Measurements from ENCODE around the gene USP27X. TPM values are rescaled to one million over a fixed set of nuclear protein-coding genes. Genes with fewer than 3 reads are reported as not detected.
A peak's percentile ranks its signal among the peaks of the same experiment; 100 is the strongest.

The USP27X gene
- 1 to 10 TPM; 1.7 to 1.9 TPM for total RNA-seq

- no peaks in the 10 kb centered on the region for H3K27me3 Mint-ChIP-seq (ENCODE audit: low read depth)
- H3K4me1 Mint-ChIP-seq (ENCODE audit: low read depth): peaks cover 32% of the 10 kb centered on the region
- H3K27ac Mint-ChIP-seq: peak within 1 kb of the TSS; percentile 76
- H3K36me3 Mint-ChIP-seq (ENCODE audit: low read depth): peaks cover 1% of the 10 kb centered on the region
- DNase-seq: peak; percentile 77
- H3K4me3 Mint-ChIP-seq: peak within 1 kb of the TSS; percentile 74
- H3K9me3 Mint-ChIP-seq: no peaks in the 10 kb centered on the region
- CTCF ChIA-PET: interaction anchor here (0.6 to 3.3 kb wide), 4 partner anchors 40 to 979 kb away, joined by 3 to 16 read pairs (median 6); partner anchors contain the start of gene CLCN5
- intact Hi-C loops (cut with micrococcal nuclease): loop anchor here (1.0 to 5.0 kb wide), 5 partner anchors 43 to 947 kb away; partner anchors contain the start of genes CLCN5, GPKOW and PRICKLE3
These were observed at the start of gene USP27X for GRCh38 chrX:49878834-49879655. Gene USP27X (plus strand): TSS chrX:49879484. CDS start chrX:49880308, 824 bp downstream.

- CTCF ChIA-PET: interaction anchor here (0.8 to 1.8 kb wide), 7 partner anchors 14 to 545 kb away, joined by 3 to 8 read pairs (median 4); partner anchors contain the start of genes CLCN5 and USP27X
- DNase-seq: peak; percentile 36
These were observed 40.9 kb upstream of the USP27X start for GRCh38 chrX:49838374-49838773.

GRCh38 chrX:49840679-49841078, 38.6 kb upstream of the USP27X start:
- Mint-ChIP-seq H3K9me3 (no peaks in the 10 kb centered on the region), H3K27me3 (ENCODE audit: low read depth) (no peaks in the 10 kb centered on the region), H3K27ac (no peak overlapping the region), H3K36me3 (ENCODE audit: low read depth) (no peaks in the 10 kb centered on the region), H3K4me1 (ENCODE audit: low read depth) (peaks cover 2% of the 10 kb centered on the region), H3K4me3 (no peak overlapping the region)
- CTCF ChIA-PET: no interaction called here
- peak; percentile 79 for DNase-seq
- intact Hi-C loops (cut with micrococcal nuclease): loop anchor here (1.0 to 10.0 kb wide), 3 partner anchors 36 to 646 kb away; no protein-coding TSS in a partner anchor

More at GRCh38 chrX:49838374-49838773, 40.9 kb upstream of the USP27X start:
- Mint-ChIP-seq H3K36me3 (ENCODE audit: low read depth) (no peaks in the 10 kb centered on the region), H3K4me3 (no peak overlapping the region), H3K27ac (no peak overlapping the region), H3K9me3 (no peaks in the 10 kb centered on the region), H3K4me1 (ENCODE audit: low read depth) (peaks cover 2% of the 10 kb centered on the region), H3K27me3 (ENCODE audit: low read depth) (no peaks in the 10 kb centered on the region)
- intact Hi-C loops (cut with micrococcal nuclease): loop anchor here (1.0 to 5.0 kb wide), 2 partner anchors 77 to 546 kb away; no protein-coding TSS in a partner anchor

GRCh38 chrX:49842621-49843020, 36.7 kb upstream of the USP27X start:
- no peaks in the 10 kb centered on the region for H3K27me3 Mint-ChIP-seq (ENCODE audit: low read depth)

GRCh38 chrX:49844611-49845010, 34.7 kb upstream of the USP27X start:
- CTCF ChIA-PET: no interaction called here
- DNase-seq: no peak
- Mint-ChIP-seq H3K4me1 (ENCODE audit: low read depth) (peaks cover 2% of the 10 kb centered on the region), H3K36me3 (ENCODE audit: low read depth) (no peaks in the 10 kb centered on the region), H3K9me3 (peaks cover 1% of the 10 kb centered on the region), H3K27me3 (ENCODE audit: low read depth) (no peaks in the 10 kb centered on the region), H3K27ac (no peak overlapping the region), H3K4me3 (no peak overlapping the region)
- intact Hi-C loops (cut with micrococcal nuclease): loop anchor here (10.0 kb wide), 1 partner anchor 650 kb away; no protein-coding TSS in a partner anchor

More at GRCh38 chrX:49842621-49843020, 36.7 kb upstream of the USP27X start:
- no peak for DNase-seq
- no peak overlapping the region for H3K4me3 Mint-ChIP-seq
- CTCF ChIA-PET: no interaction called here
- no peaks in the 10 kb centered on the region for H3K36me3 Mint-ChIP-seq (ENCODE audit: low read depth)
- intact Hi-C loops (cut with micrococcal nuclease): loop anchor here (10.0 kb wide), 1 partner anchor 648 kb away; no protein-coding TSS in a partner anchor
- H3K9me3 Mint-ChIP-seq: no peaks in the 10 kb centered on the region
- H3K4me1 Mint-ChIP-seq (ENCODE audit: low read depth): peaks cover 2% of the 10 kb centered on the region
- no peak overlapping the region for H3K27ac Mint-ChIP-seq

GRCh38 chrX:49845701-49846403, 33.4 kb upstream of the USP27X start:
- no peaks in the 10 kb centered on the region for H3K27me3 Mint-ChIP-seq (ENCODE audit: low read depth)
- DNase-seq: no peak
- intact Hi-C loops (cut with micrococcal nuclease): loop anchor here (10.0 kb wide), 1 partner anchor 651 kb away; no protein-coding TSS in a partner anchor

GRCh38 chrX:49846522-49846921, 32.8 kb upstream of the USP27X start:
- no peak overlapping the region for H3K27ac Mint-ChIP-seq
- no peaks in the 10 kb centered on the region for H3K27me3 Mint-ChIP-seq (ENCODE audit: low read depth)
- no peaks in the 10 kb centered on the region for H3K36me3 Mint-ChIP-seq (ENCODE audit: low read depth)
- no peak for DNase-seq
- intact Hi-C loops (cut with micrococcal nuclease): loop anchor here (10.0 kb wide), 1 partner anchor 652 kb away; no protein-coding TSS in a partner anchor
- peaks cover 1% of the 10 kb centered on the region for H3K9me3 Mint-ChIP-seq
- no peaks in the 10 kb centered on the region for H3K4me1 Mint-ChIP-seq (ENCODE audit: low read depth)
- H3K4me3 Mint-ChIP-seq: no peak overlapping the region
- CTCF ChIA-PET: no interaction called here

More at GRCh38 chrX:49845701-49846403, 33.4 kb upstream of the USP27X start:
- Mint-ChIP-seq H3K36me3 (ENCODE audit: low read depth) (no peaks in the 10 kb centered on the region), H3K4me1 (ENCODE audit: low read depth) (peaks cover under 1% of the 10 kb centered on the region), H3K9me3 (peaks cover 1% of the 10 kb centered on the region), H3K4me3 (no peak overlapping the region), H3K27ac (no peak overlapping the region)
- CTCF ChIA-PET: no interaction called here

GRCh38 chrX:49848275-49848674, 31.0 kb upstream of the USP27X start:
- Mint-ChIP-seq H3K27ac (no peak overlapping the region), H3K36me3 (ENCODE audit: low read depth) (no peaks in the 10 kb centered on the region), H3K4me3 (no peak overlapping the region), H3K4me1 (ENCODE audit: low read depth) (no peaks in the 10 kb centered on the region), H3K27me3 (ENCODE audit: low read depth) (no peaks in the 10 kb centered on the region), H3K9me3 (peaks cover 1% of the 10 kb centered on the region)
- CTCF ChIA-PET: interaction anchor here (0.6 kb wide), 1 partner anchor 1515 kb away, joined by 3 read pairs; no protein-coding TSS in a partner anchor
- intact Hi-C loops (cut with micrococcal nuclease): loop anchor here (10.0 kb wide), 1 partner anchor 653 kb away; no protein-coding TSS in a partner anchor
- DNase-seq: no peak

- Mint-ChIP-seq H3K27me3 (ENCODE audit: low read depth) (no peaks in the 10 kb centered on the region), H3K9me3 (peaks cover 1% of the 10 kb centered on the region), H3K27ac (no peak overlapping the region), H3K4me1 (ENCODE audit: low read depth) (no peaks in the 10 kb centered on the region), H3K4me3 (no peak overlapping the region), H3K36me3 (ENCODE audit: low read depth) (no peaks in the 10 kb centered on the region)
- no peak for DNase-seq
- intact Hi-C loops (cut with micrococcal nuclease): no loop called here
- CTCF ChIA-PET: no interaction called here
These were observed 29.3 kb upstream of the USP27X start for GRCh38 chrX:49850028-49850427.

GRCh38 chrX:49853661-49854060, 25.6 kb upstream of the USP27X start:
- H3K4me3 Mint-ChIP-seq: no peak overlapping the region
- no peaks in the 10 kb centered on the region for H3K9me3 Mint-ChIP-seq
- CTCF ChIA-PET: no interaction called here
- no peaks in the 10 kb centered on the region for H3K36me3 Mint-ChIP-seq (ENCODE audit: low read depth)
- H3K27me3 Mint-ChIP-seq (ENCODE audit: low read depth): no peaks in the 10 kb centered on the region
- intact Hi-C loops (cut with micrococcal nuclease): no loop called here
- no peak overlapping the region for H3K27ac Mint-ChIP-seq
- DNase-seq: no peak
- H3K4me1 Mint-ChIP-seq (ENCODE audit: low read depth): no peaks in the 10 kb centered on the region

- H3K4me1 Mint-ChIP-seq (ENCODE audit: low read depth): no peaks in the 10 kb centered on the region
- CTCF ChIA-PET: no interaction called here
- intact Hi-C loops (cut with micrococcal nuclease): no loop called here
- DNase-seq: no peak
- no peaks in the 10 kb centered on the region for H3K9me3 Mint-ChIP-seq
- no peaks in the 10 kb centered on the region for H3K27me3 Mint-ChIP-seq (ENCODE audit: low read depth)
- no peak overlapping the region for H3K27ac Mint-ChIP-seq
- H3K4me3 Mint-ChIP-seq: no peak overlapping the region
- H3K36me3 Mint-ChIP-seq (ENCODE audit: low read depth): no peaks in the 10 kb centered on the region
These were observed 22.5 kb upstream of the USP27X start for GRCh38 chrX:49856819-49857218.

GRCh38 chrX:49858341-49858740, 20.9 kb upstream of the USP27X start:
- no peaks in the 10 kb centered on the region for H3K27me3 Mint-ChIP-seq (ENCODE audit: low read depth)

More at GRCh38 chrX:49858341-49858740, 20.9 kb upstream of the USP27X start:
- Mint-ChIP-seq H3K4me3 (no peak overlapping the region), H3K4me1 (ENCODE audit: low read depth) (no peaks in the 10 kb centered on the region), H3K9me3 (no peaks in the 10 kb centered on the region), H3K27ac (no peak overlapping the region), H3K36me3 (ENCODE audit: low read depth) (no peaks in the 10 kb centered on the region)
- CTCF ChIA-PET: no interaction called here
- intact Hi-C loops (cut with micrococcal nuclease): no loop called here
- DNase-seq: no peak
